Mucosa of descending colon (tissue), 3 donors: ENCODE measurements around the gene MRPS5. TPM values are rescaled to one million over a fixed set of nuclear protein-coding genes. Genes with fewer than 3 reads are reported as not detected.
"Not testable (repeated sequence)": the region's sequence is repeated elsewhere in the genome, so short reads cannot be mapped to it uniquely, and the experiment has no call there.

Experiments used
- ATAC-seq: fragments of 200-7000 bp; cut with Tn5 transposase; one replicate; pipeline ENCODE4 v1.9.1; 2020; ENCODE audit warnings: mild to moderate bottlenecking, moderate library complexity
- DNase-seq, 3 donors: peaks; one replicate each; pipeline ENCODE4 v3.0.0-alpha.2; 2020
- H3K36me3 ChIP-seq: fragments of 200-600 bp; one replicate; pipeline ENCODE4 v1.8.0; 2021; ENCODE audit warnings: low read depth, mild to moderate bottlenecking
- H3K4me1 ChIP-seq: fragments of 200-600 bp; one replicate; pipeline ENCODE4 v1.8.0; 2021; ENCODE audit warnings: low read depth, mild to moderate bottlenecking
- H3K4me3 ChIP-seq: fragments of 200-600 bp; one replicate; pipeline ENCODE4 v1.8.0; 2021; ENCODE audit warnings: mild to moderate bottlenecking
- H3K9me3 ChIP-seq: fragments of 200-600 bp; one replicate; pipeline ENCODE4 v1.8.0; 2021; ENCODE audit warnings: mild to moderate bottlenecking
- intact Hi-C, 2 donors: fragments of 100-400 bp; cut with DNase I in 1 of 2; cut with micrococcal nuclease in 1 of 2; formaldehyde crosslinking; loops; one replicate each; pipeline versions ENCODE4 v1.11.0 to v1.11.1; 2022; cut with DNase I, micrococcal nuclease
- total RNA-seq, 3 donors: library from RNA; stranded (reverse); fragmentation: NEBNext Ultra II Directional in 2 of 3; extraction: Animal tissue kit (Norgen Biotek cat#: 25700) in 2 of 3; gene quantifications; one replicate each; pipeline versions ENCODE4 v1.2.1 to v1.2.4, GENCODE V29; 2021 to 2023
- TF ChIP-seq, protein P1 (sequence below): fragments of 200-600 bp; IDR thresholded peaks from one replicate; pipeline ENCODE4 v1.8.0; 2022; ENCODE audit warnings: antibody characterized with exemption, mild to moderate bottlenecking
- donor health status: DM: no; HTN: no; CAD: no; lungs with moderate emphysema.
- donor health status: DM: no; HTN: no; CAD: no.
- donor health status: DM: no; HTN: yes; CAD: no.

MRPS5 gene
- total RNA-seq, 3 donors from 2014 or later: 65.1 to 69.6 (median 68.6) TPM

DNA sequence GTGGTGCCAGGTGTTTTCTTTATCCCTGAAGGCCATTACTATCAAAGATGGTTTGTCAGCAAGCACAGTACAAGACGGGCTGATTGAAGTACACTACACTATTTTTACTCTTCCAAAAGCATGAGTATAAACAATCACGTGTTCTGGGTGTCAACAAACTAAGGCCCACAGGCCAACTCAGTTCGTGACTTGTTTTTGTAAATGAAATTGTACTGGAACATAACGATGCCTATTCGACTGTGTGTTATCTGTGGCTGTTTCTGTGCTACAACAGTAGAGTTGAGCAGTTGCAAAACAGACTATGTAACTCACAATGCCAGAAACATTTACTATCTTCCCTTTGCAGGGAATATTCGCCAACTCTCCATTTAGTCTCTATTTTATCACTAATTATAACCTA is 12.3 kb downstream of the MRPS5 start:
- H3K4me1 ChIP-seq: no peaks in the 10 kb centered on the region
- H3K9me3 ChIP-seq: no peaks in the 10 kb centered on the region
- intact Hi-C loops: no loop called here
- peaks cover 32% of the 10 kb centered on the region for H3K36me3 ChIP-seq
- no peak for ATAC-seq
- H3K4me3 ChIP-seq: no peak overlapping the region
- no peak for DNase-seq
- TF ChIP-seq, protein P1, sequence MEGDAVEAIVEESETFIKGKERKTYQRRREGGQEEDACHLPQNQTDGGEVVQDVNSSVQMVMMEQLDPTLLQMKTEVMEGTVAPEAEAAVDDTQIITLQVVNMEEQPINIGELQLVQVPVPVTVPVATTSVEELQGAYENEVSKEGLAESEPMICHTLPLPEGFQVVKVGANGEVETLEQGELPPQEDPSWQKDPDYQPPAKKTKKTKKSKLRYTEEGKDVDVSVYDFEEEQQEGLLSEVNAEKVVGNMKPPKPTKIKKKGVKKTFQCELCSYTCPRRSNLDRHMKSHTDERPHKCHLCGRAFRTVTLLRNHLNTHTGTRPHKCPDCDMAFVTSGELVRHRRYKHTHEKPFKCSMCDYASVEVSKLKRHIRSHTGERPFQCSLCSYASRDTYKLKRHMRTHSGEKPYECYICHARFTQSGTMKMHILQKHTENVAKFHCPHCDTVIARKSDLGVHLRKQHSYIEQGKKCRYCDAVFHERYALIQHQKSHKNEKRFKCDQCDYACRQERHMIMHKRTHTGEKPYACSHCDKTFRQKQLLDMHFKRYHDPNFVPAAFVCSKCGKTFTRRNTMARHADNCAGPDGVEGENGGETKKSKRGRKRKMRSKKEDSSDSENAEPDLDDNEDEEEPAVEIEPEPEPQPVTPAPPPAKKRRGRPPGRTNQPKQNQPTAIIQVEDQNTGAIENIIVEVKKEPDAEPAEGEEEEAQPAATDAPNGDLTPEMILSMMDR: no peak

DNA sequence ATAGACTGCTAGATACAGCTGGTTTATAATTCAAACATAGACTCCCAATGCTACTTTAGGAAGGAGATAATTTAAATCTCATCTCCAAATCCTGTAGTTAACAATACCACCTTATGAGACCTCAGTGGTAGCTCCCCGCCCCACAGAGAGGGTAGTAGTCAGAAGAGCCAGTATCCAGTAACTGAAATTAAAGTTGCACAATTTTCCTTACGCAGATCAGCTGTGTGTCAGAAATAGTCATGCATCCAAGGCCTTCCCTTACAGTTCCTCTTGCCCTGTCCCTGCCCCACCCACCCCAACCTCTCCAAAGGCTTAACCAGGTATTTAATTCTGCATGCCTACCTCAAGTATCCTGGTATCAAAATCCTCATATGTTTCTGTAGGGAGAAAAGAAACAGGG is 15.5 kb downstream of the MRPS5 start:
- H3K36me3 ChIP-seq: peaks cover 24% of the 10 kb centered on the region
- H3K4me1 ChIP-seq: no peaks in the 10 kb centered on the region
- TF ChIP-seq, protein P1: no peak
- intact Hi-C loops: no loop called here
- ATAC-seq: no peak
- H3K4me3 ChIP-seq: no peak overlapping the region
- DNase-seq: no peak
- no peaks in the 10 kb centered on the region for H3K9me3 ChIP-seq

DNA sequence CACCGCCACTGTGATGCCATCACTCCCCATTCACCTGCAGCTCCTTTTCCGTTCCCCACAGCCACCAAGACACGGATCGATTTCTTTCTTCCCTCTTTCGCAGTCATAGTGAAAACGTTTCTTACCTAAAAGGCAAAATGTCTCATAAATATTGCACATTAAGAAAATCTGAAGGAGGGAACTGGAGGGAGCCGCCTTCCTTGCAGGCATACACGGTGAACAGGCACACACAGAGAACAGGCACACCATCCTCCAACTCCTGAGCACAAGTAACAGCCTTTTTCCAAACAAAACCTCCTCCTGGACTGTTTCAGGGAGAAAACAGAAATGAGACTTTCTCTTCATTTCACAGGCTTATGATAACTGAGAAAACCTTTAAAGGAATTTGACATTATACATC is 17.0 kb downstream of the MRPS5 start:
- H3K4me1 ChIP-seq: no peaks in the 10 kb centered on the region
- H3K9me3 ChIP-seq: no peaks in the 10 kb centered on the region
- DNase-seq: no peak
- H3K4me3 ChIP-seq: no peak overlapping the region
- ATAC-seq: no peak
- peaks cover 20% of the 10 kb centered on the region for H3K36me3 ChIP-seq
- intact Hi-C loops: no loop called here
- TF ChIP-seq, protein P1: no peak

DNA sequence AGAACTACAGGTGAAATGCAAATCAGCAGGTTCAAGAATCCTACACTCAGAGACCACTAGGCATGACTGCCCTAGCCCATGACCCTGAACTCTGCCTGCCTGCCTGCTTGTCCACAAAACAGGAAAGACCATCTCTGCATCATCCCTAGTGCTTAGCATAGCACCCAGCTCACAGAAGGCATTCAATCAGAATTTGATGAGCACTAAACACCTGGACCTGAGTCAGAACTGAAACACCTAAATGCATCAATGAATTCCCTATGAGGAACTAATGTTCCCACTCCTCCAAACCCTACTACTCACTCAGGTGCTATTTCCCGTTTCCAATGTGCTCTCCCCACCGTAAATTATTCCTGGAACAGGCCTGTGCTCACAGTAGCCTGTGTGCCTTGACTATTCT is 21.7 kb downstream of the MRPS5 start:
- DNase-seq (no peak), ATAC-seq (no peak)
- Histone ChIP-seq H3K4me1 (no peaks in the 10 kb centered on the region), H3K4me3 (no peak overlapping the region), H3K9me3 (no peaks in the 10 kb centered on the region), H3K36me3 (peaks cover 3% of the 10 kb centered on the region)
- TF ChIP-seq, protein P1: no peak
- intact Hi-C loops: no loop called here

DNA sequence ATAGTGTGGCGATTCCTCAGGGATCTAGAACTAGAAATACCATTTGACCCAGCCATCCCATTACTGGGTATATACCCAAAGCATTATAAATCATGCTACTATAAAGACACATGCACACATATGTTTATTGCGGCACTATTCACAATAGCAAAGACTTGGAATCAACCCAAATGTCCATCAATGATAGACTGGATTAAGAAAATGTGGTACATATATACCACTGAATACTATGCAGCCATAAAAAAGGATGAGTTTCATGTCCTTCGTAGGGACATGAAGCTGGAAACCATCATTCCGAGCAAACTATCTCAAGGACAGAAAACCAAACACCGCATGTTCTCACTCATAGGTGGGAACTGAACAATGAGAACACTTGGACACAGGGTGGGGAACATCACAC is 23.3 kb downstream of the MRPS5 start:
- H3K4me3 ChIP-seq, H3K36me3 ChIP-seq, intact Hi-C loops, DNase-seq, ATAC-seq, H3K9me3 ChIP-seq, H3K4me1 ChIP-seq: not testable (repeated sequence)

DNA sequence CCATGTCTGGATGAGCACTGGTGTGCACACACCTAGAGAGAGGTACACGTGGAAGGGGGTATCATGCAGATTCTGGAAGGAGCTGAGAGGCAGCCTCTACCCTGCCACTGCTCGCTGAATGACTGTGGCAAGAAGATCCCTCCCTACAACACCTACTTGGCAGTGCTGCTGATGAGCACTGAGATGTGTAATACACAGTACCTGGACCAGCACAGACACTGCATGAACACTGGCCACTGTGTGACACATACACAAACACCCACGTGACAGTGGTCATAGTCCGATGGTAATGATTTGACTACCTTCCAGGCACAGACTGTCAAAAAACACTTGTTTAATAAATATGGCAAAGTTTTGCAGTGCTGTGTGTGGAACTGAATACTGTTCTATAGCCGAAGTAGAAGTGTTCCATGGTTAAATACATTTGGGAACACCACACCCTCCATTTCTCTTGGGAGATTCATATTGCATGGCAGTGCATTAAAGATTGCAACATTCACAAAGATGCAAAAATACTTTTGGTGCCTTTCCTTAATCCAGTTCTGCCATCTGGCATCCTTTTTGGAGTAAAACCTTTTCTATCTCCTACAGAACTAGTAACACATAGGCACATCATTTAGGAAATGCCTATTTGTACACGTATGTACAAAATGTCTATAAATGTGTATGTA is 29.6 kb downstream of the MRPS5 start:
- DNase-seq: no peak
- no peaks in the 10 kb centered on the region for H3K9me3 ChIP-seq
- no peak overlapping the region for H3K4me3 ChIP-seq
- intact Hi-C loops: no loop called here
- ATAC-seq: no peak
- no peaks in the 10 kb centered on the region for H3K4me1 ChIP-seq
- H3K36me3 ChIP-seq: no peaks in the 10 kb centered on the region
- TF ChIP-seq, protein P1: no peak
